ENCODE results near the gene TENM4.

- no peak for TF ChIP-seq CTCF (IDR thresholded peaks at IDR 0.05)
- no peak for TF ChIP-seq POLR2A (IDR thresholded peaks at IDR 0.05)
These were observed 462.0 kb downstream of the TENM4 start for GRCh38 chr11:78978831-78979230.
